ENCODE results near the gene PLEKHA7. TPM values are rescaled to one million over a fixed set of nuclear protein-coding genes. Genes with fewer than 3 reads are reported as not detected.
"Not testable (repeated sequence)": the region's sequence is repeated elsewhere in the genome, so short reads cannot be mapped to it uniquely, and the experiment has no call there.

The PLEKHA7 gene
- polyA plus RNA-seq, 4 donors = 28.1 to 69.3 (median 57.5) TPM

- DNase-seq (no peak), FAIRE-seq (no peak)
- Histone ChIP-seq H3K27ac (ENCODE audit: low read depth in 1 of 3, low read length in 2 of 3) (no peak overlapping the region), H3K9me3 (ENCODE audit: control insufficient read depth in 2 of 2, insufficient read depth in 1 of 2, low read depth in 1 of 2, low read length in 1 of 2) (no peaks in the 10 kb centered on the region), H3K27me3 (ENCODE audit: control insufficient read depth in 3 of 3, insufficient read depth in 3 of 3, low read length in 3 of 3) (no peaks in the 10 kb centered on the region), H3K4me3 (ENCODE audit: low read depth in 1 of 3, low read length in 3 of 3) (no peak overlapping the region), H3K36me3 (ENCODE audit: control insufficient read depth in 3 of 3, insufficient read depth in 2 of 3, low read depth in 1 of 3, low read length in 3 of 3) (peaks cover 0 to 38% (median 0%) of the 10 kb centered on the region in 3 donors), H3K4me1 (ENCODE audit: control insufficient read depth in 3 of 3, insufficient read depth in 2 of 3, low read depth in 1 of 3, low read length in 2 of 3) (peaks cover 0 to 71% (median 23%) of the 10 kb centered on the region in 3 donors)
- WGBS, 3 donors = 94 to 95% (median 94%) methylated on average over 3 of the region's 3 CpGs
These were observed 49.7 kb downstream of the PLEKHA7 start for GRCh38 chr11:16964501-16964900.

DNA sequence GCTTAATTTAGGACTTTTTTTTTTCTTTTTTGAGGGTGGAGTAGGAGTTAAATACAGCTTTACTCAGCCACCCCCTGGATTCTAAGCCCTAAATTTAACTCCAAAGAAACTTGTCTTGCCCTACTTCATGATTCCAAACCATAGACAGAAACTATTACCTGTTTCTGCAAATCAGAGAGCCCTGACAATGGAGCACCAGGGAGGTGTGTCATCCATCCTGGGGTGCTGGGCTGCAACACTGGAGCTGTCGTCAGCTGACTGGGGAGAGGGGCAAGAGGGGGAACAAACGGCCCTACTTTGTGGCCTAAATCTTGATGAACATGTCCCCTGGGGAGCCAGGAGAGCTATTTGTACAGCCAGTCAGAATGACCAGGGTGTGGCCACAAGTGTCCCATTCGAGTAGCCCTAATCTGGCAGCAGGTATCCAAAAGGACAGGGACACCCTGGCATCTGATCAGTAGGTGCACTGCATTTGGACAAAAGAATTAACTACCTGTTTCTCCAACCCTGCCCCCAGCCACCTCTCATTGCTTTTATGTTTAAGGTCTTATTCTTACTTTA lies 50.8 kb downstream of the PLEKHA7 start:
- no peak overlapping the region for H3K4me3 ChIP-seq (ENCODE audit: low read depth in 1 of 3, low read length in 3 of 3)
- no peaks in the 10 kb centered on the region for H3K9me3 ChIP-seq (ENCODE audit: control insufficient read depth in 2 of 2, insufficient read depth in 1 of 2, low read depth in 1 of 2, low read length in 1 of 2)
- WGBS, 3 donors = 57 to 67% (median 64%) methylated on average over 3 of the region's 3 CpGs
- H3K4me1 ChIP-seq (ENCODE audit: control insufficient read depth in 3 of 3, insufficient read depth in 2 of 3, low read depth in 1 of 3, low read length in 2 of 3) = peaks cover 2 to 70% (median 19%) of the 10 kb centered on the region in 3 donors
- FAIRE-seq (no peak), DNase-seq (no peak)
- no peaks in the 10 kb centered on the region for H3K27me3 ChIP-seq (ENCODE audit: control insufficient read depth in 3 of 3, insufficient read depth in 3 of 3, low read length in 3 of 3)
- H3K27ac ChIP-seq (ENCODE audit: low read depth in 1 of 3, low read length in 2 of 3) = no peak overlapping the region
- H3K36me3 ChIP-seq (ENCODE audit: control insufficient read depth in 3 of 3, insufficient read depth in 2 of 3, low read depth in 1 of 3, low read length in 3 of 3) = peaks cover 0 to 36% (median 0%) of the 10 kb centered on the region in 3 donors

DNA sequence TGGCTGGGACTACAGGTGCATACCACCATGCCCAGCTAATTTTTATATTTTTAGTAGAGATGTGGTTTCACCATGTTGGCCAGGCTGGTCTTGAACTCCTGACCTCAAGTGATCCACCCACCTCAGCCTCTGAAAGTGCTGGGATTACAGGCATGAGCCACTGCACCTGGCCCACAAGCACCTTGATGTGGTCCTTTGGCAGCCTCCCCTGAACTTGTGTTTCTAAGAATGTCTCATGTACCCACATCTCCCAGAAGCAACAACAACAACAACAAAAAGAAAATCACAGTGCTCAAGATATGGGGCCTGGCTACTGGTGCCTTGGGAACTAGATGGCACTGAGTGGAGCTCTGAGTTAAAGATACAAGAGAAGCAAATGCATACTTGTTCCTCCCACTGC lies 51.6 kb downstream of the PLEKHA7 start:
- H3K27ac ChIP-seq (ENCODE audit: low read depth in 1 of 3, low read length in 2 of 3); DNase-seq: not testable (repeated sequence)
- peaks cover 2 to 62% (median 12%) of the 10 kb centered on the region in 3 donors for H3K4me1 ChIP-seq (ENCODE audit: control insufficient read depth in 3 of 3, insufficient read depth in 2 of 3, low read depth in 1 of 3, low read length in 2 of 3)

GRCh38 chr11:16962146-16962545 lies 52.1 kb downstream of the PLEKHA7 start:
- no peak overlapping the region for H3K27ac ChIP-seq (ENCODE audit: low read depth in 1 of 3, low read length in 2 of 3)
- 58 to 81% (median 62%) methylated on average over 5 of the region's 5 CpGs for WGBS, 3 donors
- H3K36me3 ChIP-seq (ENCODE audit: control insufficient read depth in 3 of 3, insufficient read depth in 2 of 3, low read depth in 1 of 3, low read length in 3 of 3) = peaks cover 0 to 32% (median 0%) of the 10 kb centered on the region in 3 donors
- FAIRE-seq (no peak), DNase-seq (no peak)
- H3K4me1 ChIP-seq (ENCODE audit: control insufficient read depth in 3 of 3, insufficient read depth in 2 of 3, low read depth in 1 of 3, low read length in 2 of 3) = peaks cover 2 to 59% (median 12%) of the 10 kb centered on the region in 3 donors
- no peaks in the 10 kb centered on the region for H3K9me3 ChIP-seq (ENCODE audit: control insufficient read depth in 2 of 2, insufficient read depth in 1 of 2, low read depth in 1 of 2, low read length in 1 of 2)
- no peak overlapping the region for H3K4me3 ChIP-seq (ENCODE audit: low read depth in 1 of 3, low read length in 3 of 3)
- H3K27me3 ChIP-seq (ENCODE audit: control insufficient read depth in 3 of 3, insufficient read depth in 3 of 3, low read length in 3 of 3) = no peaks in the 10 kb centered on the region

More for the DNA sequence above, 51.6 kb downstream of the PLEKHA7 start:
- not testable (repeated sequence) for H3K9me3 ChIP-seq (ENCODE audit: control insufficient read depth in 2 of 2, insufficient read depth in 1 of 2, low read depth in 1 of 2, low read length in 1 of 2); H3K4me3 ChIP-seq (ENCODE audit: low read depth in 1 of 3, low read length in 3 of 3); H3K27me3 ChIP-seq (ENCODE audit: control insufficient read depth in 3 of 3, insufficient read depth in 3 of 3, low read length in 3 of 3); FAIRE-seq
- H3K36me3 ChIP-seq (ENCODE audit: control insufficient read depth in 3 of 3, insufficient read depth in 2 of 3, low read depth in 1 of 3, low read length in 3 of 3) = peaks cover 0 to 32% (median 0%) of the 10 kb centered on the region in 3 donors

- Histone ChIP-seq H3K27me3 (ENCODE audit: control insufficient read depth in 3 of 3, insufficient read depth in 3 of 3, low read length in 3 of 3) (no peaks in the 10 kb centered on the region), H3K9me3 (ENCODE audit: control insufficient read depth in 2 of 2, insufficient read depth in 1 of 2, low read depth in 1 of 2, low read length in 1 of 2) (no peaks in the 10 kb centered on the region), H3K4me1 (ENCODE audit: control insufficient read depth in 3 of 3, insufficient read depth in 2 of 3, low read depth in 1 of 3, low read length in 2 of 3) (peaks cover 2 to 64% (median 18%) of the 10 kb centered on the region in 3 donors), H3K27ac (ENCODE audit: low read depth in 1 of 3, low read length in 2 of 3) (peak overlapping the region; percentile 30 to 71 (median 43)), H3K4me3 (ENCODE audit: low read depth in 1 of 3, low read length in 3 of 3) (no peak overlapping the region), H3K36me3 (ENCODE audit: control insufficient read depth in 3 of 3, insufficient read depth in 2 of 3, low read depth in 1 of 3, low read length in 3 of 3) (peaks cover 0 to 34% (median 0%) of the 10 kb centered on the region in 3 donors)
- FAIRE-seq = no peak
- 57 to 68% (median 65%) methylated on average over 5 of the region's 5 CpGs for WGBS, 3 donors
- peak in 1 of 2 donors; percentile 42 for DNase-seq
These were observed 54.0 kb downstream of the PLEKHA7 start for GRCh38 chr11:16960250-16960649.

- Histone ChIP-seq H3K36me3 (ENCODE audit: control insufficient read depth in 3 of 3, insufficient read depth in 2 of 3, low read depth in 1 of 3, low read length in 3 of 3) (peaks cover 0 to 33% (median 0%) of the 10 kb centered on the region in 3 donors), H3K9me3 (ENCODE audit: control insufficient read depth in 2 of 2, insufficient read depth in 1 of 2, low read depth in 1 of 2, low read length in 1 of 2) (no peaks in the 10 kb centered on the region), H3K4me1 (ENCODE audit: control insufficient read depth in 3 of 3, insufficient read depth in 2 of 3, low read depth in 1 of 3, low read length in 2 of 3) (peaks cover 2 to 65% (median 20%) of the 10 kb centered on the region in 3 donors), H3K27me3 (ENCODE audit: control insufficient read depth in 3 of 3, insufficient read depth in 3 of 3, low read length in 3 of 3) (no peaks in the 10 kb centered on the region), H3K27ac (ENCODE audit: low read depth in 1 of 3, low read length in 2 of 3) (peak overlapping the region; percentile 30 to 71 (median 43)), H3K4me3 (ENCODE audit: low read depth in 1 of 3, low read length in 3 of 3) (no peak overlapping the region)
- no peak for FAIRE-seq
- DNase-seq = peak in 1 of 2 donors; percentile 48
- WGBS, 3 donors = 17 to 65% (median 49%) methylated on average over 4 of the region's 4 CpGs
These were observed 54.6 kb downstream of the PLEKHA7 start for GRCh38 chr11:16959602-16960001.

- H3K27me3 ChIP-seq (ENCODE audit: control insufficient read depth in 3 of 3, insufficient read depth in 3 of 3, low read length in 3 of 3) = no peaks in the 10 kb centered on the region
- H3K4me3 ChIP-seq (ENCODE audit: low read depth in 1 of 3, low read length in 3 of 3) = no peak overlapping the region
- no peaks in the 10 kb centered on the region for H3K9me3 ChIP-seq (ENCODE audit: control insufficient read depth in 2 of 2, insufficient read depth in 1 of 2, low read depth in 1 of 2, low read length in 1 of 2)
- FAIRE-seq (no peak), DNase-seq (no peak)
- peaks cover 0 to 30% (median 0%) of the 10 kb centered on the region in 3 donors for H3K36me3 ChIP-seq (ENCODE audit: control insufficient read depth in 3 of 3, insufficient read depth in 2 of 3, low read depth in 1 of 3, low read length in 3 of 3)
- H3K27ac ChIP-seq (ENCODE audit: low read depth in 1 of 3, low read length in 2 of 3) = peak overlapping the region; percentile 24 to 71 (median 43)
- H3K4me1 ChIP-seq (ENCODE audit: control insufficient read depth in 3 of 3, insufficient read depth in 2 of 3, low read depth in 1 of 3, low read length in 2 of 3) = peaks cover 2 to 65% (median 20%) of the 10 kb centered on the region in 3 donors
- 19 to 50% (median 40%) methylated on average over 5 of the region's 5 CpGs for WGBS, 3 donors
These were observed 55.4 kb downstream of the PLEKHA7 start for GRCh38 chr11:16958833-16959232.

DNA sequence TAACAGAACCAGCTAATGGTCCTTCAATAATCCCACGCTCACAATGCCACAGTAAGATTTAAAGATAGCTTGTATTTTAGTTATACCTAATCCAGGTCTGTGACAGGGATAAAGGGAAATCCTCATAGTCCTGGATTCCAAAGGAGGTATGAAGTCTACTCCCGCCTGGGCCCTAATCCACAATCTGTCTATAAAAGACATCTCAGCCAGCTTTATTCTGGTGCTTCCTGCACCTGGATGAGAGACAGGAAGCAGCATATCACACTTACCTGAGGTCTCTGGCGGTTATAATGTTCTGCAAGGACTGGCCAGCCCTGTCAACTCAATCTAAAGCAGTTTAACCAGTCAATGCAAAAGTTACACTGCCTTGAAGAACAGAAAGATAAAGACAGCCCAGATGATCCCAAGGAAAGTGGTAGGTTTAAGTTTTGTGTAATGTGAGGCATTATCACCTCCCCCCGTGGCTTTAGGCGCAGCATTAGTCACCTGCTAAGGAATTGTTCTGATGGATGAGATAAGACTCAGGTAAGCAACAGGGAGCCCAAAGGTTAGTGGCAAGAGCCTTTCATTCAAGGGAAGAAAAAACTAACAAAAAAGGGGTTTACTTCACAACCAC lies 57.6 kb downstream of the PLEKHA7 start:
- no peak for FAIRE-seq
- H3K27ac ChIP-seq (ENCODE audit: low read depth in 1 of 3, low read length in 2 of 3) = peak overlapping the region; percentile 84 to 88 (median 87)
- no peak overlapping the region for H3K4me3 ChIP-seq (ENCODE audit: low read depth in 1 of 3, low read length in 3 of 3)
- H3K9me3 ChIP-seq (ENCODE audit: control insufficient read depth in 2 of 2, insufficient read depth in 1 of 2, low read depth in 1 of 2, low read length in 1 of 2) = no peaks in the 10 kb centered on the region
- no peaks in the 10 kb centered on the region for H3K27me3 ChIP-seq (ENCODE audit: control insufficient read depth in 3 of 3, insufficient read depth in 3 of 3, low read length in 3 of 3)
- H3K36me3 ChIP-seq (ENCODE audit: control insufficient read depth in 3 of 3, insufficient read depth in 2 of 3, low read depth in 1 of 3, low read length in 3 of 3) = peaks cover 0 to 14% (median 0%) of the 10 kb centered on the region in 3 donors
- H3K4me1 ChIP-seq (ENCODE audit: control insufficient read depth in 3 of 3, insufficient read depth in 2 of 3, low read depth in 1 of 3, low read length in 2 of 3) = peaks cover 2 to 75% (median 20%) of the 10 kb centered on the region in 3 donors
- peak; percentile 81 to 87 for DNase-seq
- WGBS, 3 donors = 16 to 63% (median 30%) methylated on average over 5 of the region's 5 CpGs
